Measurements from ENCODE around the gene LRP1-AS. TPM values are rescaled to one million over a fixed set of nuclear protein-coding genes. Genes with fewer than 3 reads are reported as not detected.

LRP1-AS gene
- total RNA-seq, 1 experiment from 2014 or later: not detected

DNA sequence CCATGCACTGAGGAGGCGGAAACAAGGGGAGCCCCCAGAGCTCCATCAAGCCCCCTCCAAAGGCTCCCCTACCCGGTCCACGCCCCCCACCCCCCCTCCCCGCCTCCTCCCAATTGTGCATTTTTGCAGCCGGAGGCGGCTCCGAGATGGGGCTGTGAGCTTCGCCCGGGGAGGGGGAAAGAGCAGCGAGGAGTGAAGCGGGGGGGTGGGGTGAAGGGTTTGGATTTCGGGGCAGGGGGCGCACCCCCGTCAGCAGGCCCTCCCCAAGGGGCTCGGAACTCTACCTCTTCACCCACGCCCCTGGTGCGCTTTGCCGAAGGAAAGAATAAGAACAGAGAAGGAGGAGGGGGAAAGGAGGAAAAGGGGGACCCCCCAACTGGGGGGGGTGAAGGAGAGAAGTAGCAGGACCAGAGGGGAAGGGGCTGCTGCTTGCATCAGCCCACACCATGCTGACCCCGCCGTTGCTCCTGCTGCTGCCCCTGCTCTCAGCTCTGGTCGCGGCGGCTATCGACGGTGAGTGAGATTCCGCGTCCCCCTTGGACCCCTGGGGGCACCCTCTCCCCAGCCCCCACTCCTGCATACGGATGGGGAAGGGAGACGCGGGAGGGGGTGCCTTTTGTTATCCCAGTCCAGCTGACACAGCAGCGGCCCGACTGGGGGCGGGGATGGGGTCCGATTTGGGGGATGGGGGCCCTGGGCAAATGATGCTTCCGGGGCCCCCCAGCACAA is 18.7 kb downstream of the LRP1-AS start:
- Mint-ChIP-seq H3K27me3 (ENCODE audit: low read depth) (peaks cover 6% of the 10 kb centered on the region), H3K36me3 (peaks cover 2% of the 10 kb centered on the region; the same call in 1 of the 2 replicates), H3K9me3 (peaks cover 6% of the 10 kb centered on the region), H3K4me3 (peak overlapping the region; percentile 85), H3K4me1 (peaks cover 57% of the 10 kb centered on the region), H3K27ac (peak overlapping the region; percentile 20; the same call in 1 of the 2 replicates)
- DNase-seq (ENCODE audit: low spot score) (peak; percentile 65), ATAC-seq (peak; percentile 3)
- TF ChIP-seq, protein P1, sequence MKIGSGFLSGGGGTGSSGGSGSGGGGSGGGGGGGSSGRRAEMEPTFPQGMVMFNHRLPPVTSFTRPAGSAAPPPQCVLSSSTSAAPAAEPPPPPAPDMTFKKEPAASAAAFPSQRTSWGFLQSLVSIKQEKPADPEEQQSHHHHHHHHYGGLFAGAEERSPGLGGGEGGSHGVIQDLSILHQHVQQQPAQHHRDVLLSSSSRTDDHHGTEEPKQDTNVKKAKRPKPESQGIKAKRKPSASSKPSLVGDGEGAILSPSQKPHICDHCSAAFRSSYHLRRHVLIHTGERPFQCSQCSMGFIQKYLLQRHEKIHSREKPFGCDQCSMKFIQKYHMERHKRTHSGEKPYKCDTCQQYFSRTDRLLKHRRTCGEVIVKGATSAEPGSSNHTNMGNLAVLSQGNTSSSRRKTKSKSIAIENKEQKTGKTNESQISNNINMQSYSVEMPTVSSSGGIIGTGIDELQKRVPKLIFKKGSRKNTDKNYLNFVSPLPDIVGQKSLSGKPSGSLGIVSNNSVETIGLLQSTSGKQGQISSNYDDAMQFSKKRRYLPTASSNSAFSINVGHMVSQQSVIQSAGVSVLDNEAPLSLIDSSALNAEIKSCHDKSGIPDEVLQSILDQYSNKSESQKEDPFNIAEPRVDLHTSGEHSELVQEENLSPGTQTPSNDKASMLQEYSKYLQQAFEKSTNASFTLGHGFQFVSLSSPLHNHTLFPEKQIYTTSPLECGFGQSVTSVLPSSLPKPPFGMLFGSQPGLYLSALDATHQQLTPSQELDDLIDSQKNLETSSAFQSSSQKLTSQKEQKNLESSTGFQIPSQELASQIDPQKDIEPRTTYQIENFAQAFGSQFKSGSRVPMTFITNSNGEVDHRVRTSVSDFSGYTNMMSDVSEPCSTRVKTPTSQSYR (CRISPR knock-in tag; IDR thresholded peaks at IDR 0.05): 0 out of 2 replicates have a peak, but pooled peaks have one; percentile 35
- TF ChIP-seq ZNF423 (CRISPR knock-in tag; IDR thresholded peaks at IDR 0.05): peak; percentile 90
- peak; percentile 38; the same call in 1 of the 2 replicates for TF ChIP-seq FOXK1 (CRISPR knock-in tag; IDR thresholded peaks at IDR 0.05)
- TF ChIP-seq ZNF219 (CRISPR knock-in tag; IDR thresholded peaks at IDR 0.05; ENCODE audit: borderline replicate concordance): no peak
- CTCF ChIA-PET: interaction anchor here (0.6 to 5.9 kb wide), 46 partner anchors 8 to 1011 kb away, joined by 3 to 112 read pairs (median 5); partner anchors contain the start of genes NEMP1, NXPH4, SMARCC2 and STAT6
- POLR2A ChIA-PET: interaction anchor here (0.7 to 3.5 kb wide), 12 partner anchors 14 to 492 kb away, joined by 3 to 21 read pairs (median 6); partner anchors contain the start of genes INHBE, NAB2, NEMP1 and SHMT2

DNA sequence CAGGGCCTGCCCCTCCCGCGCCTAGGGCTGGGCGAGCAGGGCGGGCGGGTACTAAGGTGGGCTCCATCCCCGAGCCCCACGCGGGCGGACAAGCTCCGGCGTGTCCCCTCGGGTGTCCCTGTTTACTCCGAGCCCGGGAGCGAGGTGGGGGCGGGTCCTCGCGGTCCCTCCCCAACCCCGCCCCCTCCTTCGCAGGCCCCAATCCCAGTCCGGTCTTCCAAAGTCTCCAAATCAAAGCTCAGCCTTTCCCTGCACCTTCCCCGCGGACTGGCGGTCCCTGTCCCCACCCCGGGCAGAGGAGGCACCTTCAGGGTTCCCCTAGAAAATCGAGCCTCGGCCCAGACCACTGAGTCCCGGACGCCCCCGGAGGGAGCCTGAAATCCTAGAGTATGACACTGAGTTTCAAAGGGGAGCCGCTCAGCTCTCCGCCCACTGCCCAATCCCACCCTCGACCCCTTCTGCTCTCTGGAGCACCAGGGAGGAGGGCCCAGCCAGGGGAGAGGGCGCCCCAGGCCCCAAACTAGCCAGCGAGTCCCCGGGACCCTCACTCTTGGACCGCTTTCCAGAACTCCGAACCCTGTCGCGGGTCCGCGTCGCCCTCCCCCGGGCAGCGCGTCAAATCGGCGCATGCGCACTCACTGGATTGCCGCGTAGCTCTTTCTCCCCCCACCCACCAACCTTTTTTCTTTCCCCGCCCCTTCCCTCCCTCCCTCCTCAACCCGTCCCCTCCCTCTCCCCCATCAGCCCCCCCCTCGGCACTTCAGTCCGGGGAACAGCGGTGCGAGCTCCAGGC is 19.5 kb downstream of the LRP1-AS start, which contains the start of gene LRP1:
LRP1 (plus strand) TSS at position 758 of the 793 bp plus-strand sequence. CDS start 482 bp downstream, outside the sequence.
- Mint-ChIP-seq H3K27me3 (ENCODE audit: low read depth) (peaks cover 6% of the 10 kb centered on the region), H3K27ac (peak within 1 kb of the TSS; percentile 89), H3K4me1 (peaks cover 49% of the 10 kb centered on the region), H3K9me3 (peaks cover 10% of the 10 kb centered on the region), H3K36me3 (peaks cover 2% of the 10 kb centered on the region; the same call in 1 of the 2 replicates), H3K4me3 (peak within 1 kb of the TSS; percentile 85)
- ChIA-PET CTCF (interaction anchor here (0.6 to 5.9 kb wide), 54 partner anchors 9 to 1010 kb away, joined by 3 to 112 read pairs (median 4); partner anchors contain the start of genes NAB2, NEMP1, NXPH4 and SHMT2), POLR2A (interaction anchor here (0.7 to 3.5 kb wide), 13 partner anchors 14 to 491 kb away, joined by 3 to 21 read pairs (median 5); partner anchors contain the start of genes INHBE, NAB2, NEMP1 and SHMT2)
- DNase-seq (ENCODE audit: low spot score) (peak; percentile 78), ATAC-seq (peak; percentile 40)
- TF ChIP-seq, protein P2, sequence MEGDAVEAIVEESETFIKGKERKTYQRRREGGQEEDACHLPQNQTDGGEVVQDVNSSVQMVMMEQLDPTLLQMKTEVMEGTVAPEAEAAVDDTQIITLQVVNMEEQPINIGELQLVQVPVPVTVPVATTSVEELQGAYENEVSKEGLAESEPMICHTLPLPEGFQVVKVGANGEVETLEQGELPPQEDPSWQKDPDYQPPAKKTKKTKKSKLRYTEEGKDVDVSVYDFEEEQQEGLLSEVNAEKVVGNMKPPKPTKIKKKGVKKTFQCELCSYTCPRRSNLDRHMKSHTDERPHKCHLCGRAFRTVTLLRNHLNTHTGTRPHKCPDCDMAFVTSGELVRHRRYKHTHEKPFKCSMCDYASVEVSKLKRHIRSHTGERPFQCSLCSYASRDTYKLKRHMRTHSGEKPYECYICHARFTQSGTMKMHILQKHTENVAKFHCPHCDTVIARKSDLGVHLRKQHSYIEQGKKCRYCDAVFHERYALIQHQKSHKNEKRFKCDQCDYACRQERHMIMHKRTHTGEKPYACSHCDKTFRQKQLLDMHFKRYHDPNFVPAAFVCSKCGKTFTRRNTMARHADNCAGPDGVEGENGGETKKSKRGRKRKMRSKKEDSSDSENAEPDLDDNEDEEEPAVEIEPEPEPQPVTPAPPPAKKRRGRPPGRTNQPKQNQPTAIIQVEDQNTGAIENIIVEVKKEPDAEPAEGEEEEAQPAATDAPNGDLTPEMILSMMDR (IDR thresholded peaks at IDR 0.05): no peak
- TF ChIP-seq NFE2L1 (CRISPR knock-in tag; IDR thresholded peaks at IDR 0.05) (no peak), GABPB1 (CRISPR knock-in tag; IDR thresholded peaks at IDR 0.05) (no peak), RORB (CRISPR knock-in tag; IDR thresholded peaks at IDR 0.05) (no peak), FOXK1 (CRISPR knock-in tag; IDR thresholded peaks at IDR 0.05) (peak; percentile 66), IRF2 (CRISPR knock-in tag; IDR thresholded peaks at IDR 0.05; ENCODE audit: borderline replicate concordance, low read depth) (no peak), JUN (CRISPR knock-in tag; IDR thresholded peaks at IDR 0.05) (no peak), ZNF232 (CRISPR knock-in tag; IDR thresholded peaks at IDR 0.05) (0 out of 2 replicates have a peak, but pooled peaks have one; percentile 29), GRHL2 (CRISPR knock-in tag; IDR thresholded peaks at IDR 0.05; ENCODE audit: insufficient replicate concordance, severe bottlenecking) (no peak), EMX1 (CRISPR knock-in tag; IDR thresholded peaks at IDR 0.05) (no peak), ZNF423 (CRISPR knock-in tag; IDR thresholded peaks at IDR 0.05) (no peak), CREM (CRISPR knock-in tag; IDR thresholded peaks at IDR 0.05) (no peak)
- TF ChIP-seq, protein P3, sequence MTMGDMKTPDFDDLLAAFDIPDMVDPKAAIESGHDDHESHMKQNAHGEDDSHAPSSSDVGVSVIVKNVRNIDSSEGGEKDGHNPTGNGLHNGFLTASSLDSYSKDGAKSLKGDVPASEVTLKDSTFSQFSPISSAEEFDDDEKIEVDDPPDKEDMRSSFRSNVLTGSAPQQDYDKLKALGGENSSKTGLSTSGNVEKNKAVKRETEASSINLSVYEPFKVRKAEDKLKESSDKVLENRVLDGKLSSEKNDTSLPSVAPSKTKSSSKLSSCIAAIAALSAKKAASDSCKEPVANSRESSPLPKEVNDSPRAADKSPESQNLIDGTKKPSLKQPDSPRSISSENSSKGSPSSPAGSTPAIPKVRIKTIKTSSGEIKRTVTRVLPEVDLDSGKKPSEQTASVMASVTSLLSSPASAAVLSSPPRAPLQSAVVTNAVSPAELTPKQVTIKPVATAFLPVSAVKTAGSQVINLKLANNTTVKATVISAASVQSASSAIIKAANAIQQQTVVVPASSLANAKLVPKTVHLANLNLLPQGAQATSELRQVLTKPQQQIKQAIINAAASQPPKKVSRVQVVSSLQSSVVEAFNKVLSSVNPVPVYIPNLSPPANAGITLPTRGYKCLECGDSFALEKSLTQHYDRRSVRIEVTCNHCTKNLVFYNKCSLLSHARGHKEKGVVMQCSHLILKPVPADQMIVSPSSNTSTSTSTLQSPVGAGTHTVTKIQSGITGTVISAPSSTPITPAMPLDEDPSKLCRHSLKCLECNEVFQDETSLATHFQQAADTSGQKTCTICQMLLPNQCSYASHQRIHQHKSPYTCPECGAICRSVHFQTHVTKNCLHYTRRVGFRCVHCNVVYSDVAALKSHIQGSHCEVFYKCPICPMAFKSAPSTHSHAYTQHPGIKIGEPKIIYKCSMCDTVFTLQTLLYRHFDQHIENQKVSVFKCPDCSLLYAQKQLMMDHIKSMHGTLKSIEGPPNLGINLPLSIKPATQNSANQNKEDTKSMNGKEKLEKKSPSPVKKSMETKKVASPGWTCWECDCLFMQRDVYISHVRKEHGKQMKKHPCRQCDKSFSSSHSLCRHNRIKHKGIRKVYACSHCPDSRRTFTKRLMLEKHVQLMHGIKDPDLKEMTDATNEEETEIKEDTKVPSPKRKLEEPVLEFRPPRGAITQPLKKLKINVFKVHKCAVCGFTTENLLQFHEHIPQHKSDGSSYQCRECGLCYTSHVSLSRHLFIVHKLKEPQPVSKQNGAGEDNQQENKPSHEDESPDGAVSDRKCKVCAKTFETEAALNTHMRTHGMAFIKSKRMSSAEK (CRISPR knock-in tag; IDR thresholded peaks at IDR 0.05; ENCODE audit: borderline replicate concordance): no peak
- TF ChIP-seq, protein P4, sequence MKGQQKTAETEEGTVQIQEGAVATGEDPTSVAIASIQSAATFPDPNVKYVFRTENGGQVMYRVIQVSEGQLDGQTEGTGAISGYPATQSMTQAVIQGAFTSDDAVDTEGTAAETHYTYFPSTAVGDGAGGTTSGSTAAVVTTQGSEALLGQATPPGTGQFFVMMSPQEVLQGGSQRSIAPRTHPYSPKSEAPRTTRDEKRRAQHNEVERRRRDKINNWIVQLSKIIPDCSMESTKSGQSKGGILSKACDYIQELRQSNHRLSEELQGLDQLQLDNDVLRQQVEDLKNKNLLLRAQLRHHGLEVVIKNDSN (CRISPR knock-in tag; IDR thresholded peaks at IDR 0.05): no peak
- TF ChIP-seq, protein P1 (CRISPR knock-in tag; IDR thresholded peaks at IDR 0.05): peak; percentile 22; the same call in 1 of the 2 replicates

Measured in WTC11 (cell line).